H1 (cell line): ENCODE measurements around the gene RRM2. TPM values are rescaled to one million over a fixed set of nuclear protein-coding genes. Genes with fewer than 3 reads are reported as not detected.

ENCODE experiments used
- CTCF ChIA-PET: fragments of 300-600 bp; sonication (Branson Sonifier 250); formaldehyde crosslinking; loops from one replicate; lab custom pipeline; 2021; ENCODE audit not compliant: partially characterized antibody; lab: Charles Lee
- POLR2A ChIA-PET: fragments of 300-600 bp; sonication (Branson Sonifier 250); formaldehyde crosslinking; loops from one replicate; lab custom pipeline; 2021; ENCODE audit warnings: inconsistent platforms; ENCODE audit not compliant: partially characterized antibody; lab: Charles Lee
- DNase-seq, 2 experiments: peaks; one replicate each; pipeline versions ENCODE4 v3.0.0 to v3.0.0-alpha.2; 2010 to 2022; ENCODE audit warnings: low spot score in 2 of 2, low read depth in 1 of 2, mixed read lengths in 1 of 2
- FAIRE-seq: peaks from 2 replicates; lab custom pipeline; 2011; peaks lifted over from hg19 to GRCh38; lab: Jason Lieb, UNC
- H2AFZ ChIP-seq: 2 replicates; pipeline ENCODE4 v1.8.1; 2012; ENCODE audit warnings: low read length, inconsistent platforms
- H2AK5ac ChIP-seq: 2 replicates; pipeline ENCODE4 v1.6.1; 2013; ENCODE audit warnings: low read depth, low read length
- H2BK120ac ChIP-seq: replicated peaks from 2 replicates; pipeline ENCODE3; 2013; ENCODE audit warnings: low read depth, low read length, inconsistent platforms
- H2BK12ac ChIP-seq: 2 replicates; pipeline ENCODE4 v1.6.1; 2013; ENCODE audit warnings: low read depth, low read length
- H2BK15ac ChIP-seq: 2 replicates; pipeline ENCODE4 v1.6.1; 2013; ENCODE audit warnings: low read length
- H2BK20ac ChIP-seq: 2 replicates; pipeline ENCODE4 v1.6.1; 2013; ENCODE audit warnings: low read length
- H2BK5ac ChIP-seq: 2 replicates; pipeline ENCODE4 v1.6.1; 2013; ENCODE audit warnings: low read depth, low read length
- H3K14ac ChIP-seq: 2 replicates; pipeline ENCODE4 v1.6.1; 2013; ENCODE audit warnings: inconsistent platforms; ENCODE audit not compliant: insufficient read length
- H3K18ac ChIP-seq: 2 replicates; pipeline ENCODE4 v1.6.1; 2013; ENCODE audit warnings: low read length; ENCODE audit errors: extremely low read depth
- H3K23ac ChIP-seq: 2 replicates; pipeline ENCODE4 v1.6.1; 2013; ENCODE audit warnings: inconsistent platforms; ENCODE audit not compliant: insufficient read length
- H3K23me2 ChIP-seq: 2 replicates; pipeline ENCODE4 v1.6.1; 2013; ENCODE audit warnings: low read depth, low read length
- H3K27ac ChIP-seq: 2 replicates; pipeline ENCODE4 v1.6.1; 2011; ENCODE audit warnings: low read depth, low read length, inconsistent platforms
- H3K27me3 ChIP-seq, 4 experiments: replicated peaks in 1 of 4; 1 replicate in 1 of 4; 2 replicates in 3 of 4; pipeline versions ENCODE4 v1.6.1 to v1.8.1; 2011 to 2013; ENCODE audit warnings: low read length in 3 of 4, mild to moderate bottlenecking in 3 of 4, inconsistent platforms in 2 of 4, mixed read lengths in 2 of 4, moderate library complexity in 1 of 4; ENCODE audit not compliant: control insufficient read depth in 3 of 4, insufficient read depth in 3 of 4; ENCODE audit errors: extremely low read depth in 1 of 4
- H3K36me3 ChIP-seq, 4 experiments: 2 replicates each; pipeline versions ENCODE4 v1.6.1 to v1.8.1; 2011 to 2013; ENCODE audit warnings: mild to moderate bottlenecking in 4 of 4, low read length in 3 of 4, moderate library complexity in 2 of 4, control low read depth in 1 of 4, inconsistent platforms in 1 of 4; ENCODE audit not compliant: insufficient read depth in 4 of 4, control insufficient read depth in 2 of 4
- H3K4ac ChIP-seq: replicated peaks from 2 replicates; pipeline ENCODE3; 2013; ENCODE audit warnings: low read length, low read depth, mixed read lengths, inconsistent platforms; ENCODE audit not compliant: insufficient read length
- H3K4me1 ChIP-seq, 4 experiments: replicated peaks in 1 of 4; 1 replicate in 1 of 4; 2 replicates in 3 of 4; pipeline versions ENCODE4 v1.6.1 to v1.8.1; 2011 to 2013; ENCODE audit warnings: low read length in 3 of 4, inconsistent platforms in 2 of 4, mixed read lengths in 1 of 4; ENCODE audit not compliant: insufficient read depth in 4 of 4, control insufficient read depth in 3 of 4
- H3K4me2 ChIP-seq, 2 experiments: 2 replicates each; pipeline versions ENCODE4 v1.6.1 to v1.8.1; 2011 to 2013; ENCODE audit warnings: low read depth in 2 of 2, low read length in 2 of 2, control low read depth in 1 of 2, inconsistent platforms in 1 of 2, mild to moderate bottlenecking in 1 of 2; ENCODE audit not compliant: insufficient read depth in 1 of 2
- H3K4me3 ChIP-seq, 4 experiments: fragments of 200-600, 300-600 bp in 1 of 4; sonication (generic), shearing (Covaris generic), sonication (Bioruptor Twin) in 1 of 4; 2 replicates each; pipeline versions ENCODE4 v1.5.1 to v1.8.1; 2011 to 2016; ENCODE audit warnings: low read length in 4 of 4, low read depth in 3 of 4, control low read depth in 2 of 4, inconsistent platforms in 2 of 4, mild to moderate bottlenecking in 2 of 4, mixed read lengths in 1 of 4, moderate library complexity in 1 of 4; ENCODE audit not compliant: insufficient read depth in 2 of 4; ENCODE audit errors: extremely low read depth in 1 of 4
- H3K56ac ChIP-seq: replicated peaks from 2 replicates; pipeline ENCODE3; 2013; ENCODE audit warnings: low read depth, mild to moderate bottlenecking, mixed read lengths, low read length, inconsistent platforms; ENCODE audit not compliant: insufficient read length
- H3K79me1 ChIP-seq: 2 replicates; pipeline ENCODE4 v1.6.1; 2013; ENCODE audit warnings: low read depth, low read length, control low read depth
- H3K79me2 ChIP-seq, 2 experiments: 2 replicates each; pipeline versions ENCODE4 v1.6.1 to v1.8.1; 2012 to 2013; ENCODE audit warnings: low read length in 2 of 2, mild to moderate bottlenecking in 2 of 2, inconsistent platforms in 1 of 2; ENCODE audit not compliant: insufficient read depth in 2 of 2, control insufficient read depth in 1 of 2
- H3K9ac ChIP-seq, 4 experiments: replicated peaks in 1 of 4; 1 replicate in 1 of 4; 2 replicates in 3 of 4; pipeline versions ENCODE4 v1.6.1 to v1.8.1; 2011 to 2013; ENCODE audit warnings: low read depth in 3 of 4, low read length in 3 of 4, control low read depth in 2 of 4, mild to moderate bottlenecking in 2 of 4, moderate library complexity in 2 of 4, inconsistent platforms in 1 of 4; ENCODE audit errors: extremely low read depth in 1 of 4
- H3K9me3 ChIP-seq, 2 experiments: 2 replicates each; pipeline versions ENCODE4 v1.6.1 to v1.8.1; 2012 to 2013; ENCODE audit warnings: mild to moderate bottlenecking in 2 of 2, moderate library complexity in 2 of 2, control low read depth in 1 of 2, inconsistent platforms in 1 of 2, low read depth in 1 of 2, low read length in 1 of 2, mixed read lengths in 1 of 2; ENCODE audit not compliant: insufficient read depth in 2 of 2
- H4K20me1 ChIP-seq, 2 experiments: replicated peaks in 1 of 2; 2 replicates each; pipeline versions ENCODE3 to v1.8.1; 2011 to 2013; ENCODE audit warnings: inconsistent platforms in 2 of 2, low read length in 2 of 2, mild to moderate bottlenecking in 1 of 2; ENCODE audit not compliant: insufficient read depth in 2 of 2, control insufficient read depth in 1 of 2
- H4K5ac ChIP-seq: 2 replicates; pipeline ENCODE4 v1.6.1; 2013; ENCODE audit warnings: low read length, low read depth, mixed read lengths, inconsistent platforms; ENCODE audit not compliant: insufficient read length
- H4K8ac ChIP-seq: 2 replicates; pipeline ENCODE4 v1.8.0; 2013; ENCODE audit warnings: mild to moderate bottlenecking, moderate library complexity, low read length, inconsistent platforms; ENCODE audit not compliant: insufficient read depth; ENCODE audit errors: extremely low read depth
- H4K91ac ChIP-seq: replicated peaks from 2 replicates; pipeline ENCODE3; 2013; ENCODE audit warnings: low read length, mixed read lengths, inconsistent platforms; ENCODE audit not compliant: insufficient read length
- CBX8 ChIP-seq: fragments of 300-800, 300-1000 bp; sonication (generic); IDR thresholded peaks from 2 replicates; pipeline ENCODE4 v1.7.1; 2016; ENCODE audit warnings: low read depth, low read length, borderline replicate concordance
- E2F6 ChIP-seq: IDR thresholded peaks from 2 replicates; pipeline ENCODE4 v1.6.1; 2012; ENCODE audit warnings: inconsistent platforms
- POLR2A ChIP-seq, 2 experiments: IDR thresholded peaks; 1 replicate in 1 of 2; 2 replicates in 1 of 2; pipeline ENCODE4 v1.6.1; 2011; ENCODE audit warnings: low read depth in 2 of 2, low read length in 2 of 2, mild to moderate bottlenecking in 2 of 2; ENCODE audit errors: control extremely low read depth in 1 of 2
- polyA plus RNA-seq, 7 experiments: library from polyadenylated mRNA; depleted of rRNA in 3 of 7; stranded (reverse) in 5 of 7; unstranded in 2 of 7; fragments of >200 nt in 5 of 7; fragments of 200-250 nt in 2 of 7; gene quantifications; 1 replicate in 5 of 7; 2 replicates in 1 of 7; 4 replicates in 1 of 7; pipeline versions ENCODE4 v1.2.1 to v1.2.3, GENCODE V29; 2011 to 2013; ENCODE audit warnings: missing spikeins in 2 of 7, mixed read lengths in 2 of 7
- total RNA-seq: library from RNA; stranded (reverse); fragmentation: NEBNext Ultra II Directional; extraction: Animal tissue kit (Norgen Biotek cat#: 25700); gene quantifications from 2 replicates; pipeline ENCODE4 v1.2.1, GENCODE V29; 2021

The RRM2 gene
- total and polyA plus RNA-seq, 2 of the 8 experiments (the other 6 are each of a cell fraction or from before 2014, with no cell fraction given), result 37.7 to 215 TPM

GRCh38 chr2:10128420-10128819 is 5.9 kb downstream of the RRM2 start:
- no peak overlapping the region for H2AK5ac ChIP-seq
- peaks cover 29 to 87% (median 56%) of the 10 kb centered on the region in 4 experiments for H3K36me3 ChIP-seq
- no peaks in the 10 kb centered on the region for H3K27me3 ChIP-seq
- H3K18ac ChIP-seq, result no peak overlapping the region
- no peak overlapping the region for H2AFZ ChIP-seq
- H3K23me2 ChIP-seq, result peaks cover 5% of the 10 kb centered on the region
- DNase-seq, result no peak
- no peak overlapping the region for H3K4ac ChIP-seq
- H3K79me1 ChIP-seq, result peaks cover 6% of the 10 kb centered on the region
- H3K4me1 ChIP-seq, result peaks cover 2 to 19% (median 5%) of the 10 kb centered on the region in 4 experiments; a peak in 5 of 7 replicates
- H2BK12ac ChIP-seq, result no peak overlapping the region
- no peak overlapping the region for H2BK20ac ChIP-seq
- no peak overlapping the region for H4K8ac ChIP-seq
- H3K4me3 ChIP-seq, result no peak overlapping the region
- no peak overlapping the region for H3K27ac ChIP-seq
- no peak overlapping the region for H2BK5ac ChIP-seq
- H2BK120ac ChIP-seq, result no peak overlapping the region
- POLR2A ChIA-PET, result interaction anchor here (0.6 to 8.9 kb wide), 11 partner anchors 6 to 307 kb away, joined by 3 to 87 read pairs (median 3); no protein-coding TSS in a partner anchor
- no peak overlapping the region for H3K23ac ChIP-seq
- peaks cover 0 to 24% of the 10 kb centered on the region in 2 experiments; a peak in 3 of 4 replicates for H3K79me2 ChIP-seq
- no peak for FAIRE-seq
- H3K9me3 ChIP-seq, result no peaks in the 10 kb centered on the region
- H3K56ac ChIP-seq, result no peak overlapping the region
- H3K9ac ChIP-seq, result 0 out of 7 replicates have a peak overlapping the region, but pooled peaks of 1 of the 4 experiments have one; percentile 22
- H3K14ac ChIP-seq, result no peak overlapping the region
- CTCF ChIA-PET, result interaction anchor here (0.8 to 12.5 kb wide), 4 partner anchors 13 to 280 kb away, joined by 3 to 141 read pairs (median 20); no protein-coding TSS in a partner anchor
- no peak overlapping the region for H3K4me2 ChIP-seq
- no peak overlapping the region for H2BK15ac ChIP-seq
- H4K5ac ChIP-seq, result no peak overlapping the region
- peaks cover 10 to 25% of the 10 kb centered on the region in 2 experiments for H4K20me1 ChIP-seq
- TF ChIP-seq CBX8 (no peak), E2F6 (no peak), POLR2A (IDR thresholded peaks at IDR 0.05; ENCODE audit: control extremely low read depth in 1 of 2, low read depth in 2 of 2, low read length in 2 of 2) (peak in 1 of 2 experiments; percentile 24; a peak in 2 of 3 replicates)
- H4K91ac ChIP-seq, result no peak overlapping the region
